DMS53 (cell line): ENCODE results near the gene DCUN1D1.

ENCODE experiments used
- DNase-seq: peaks from one replicate; lab custom pipeline; 2025; lab: John Stamatoyannopoulos, UW

The DCUN1D1 gene

DNA sequence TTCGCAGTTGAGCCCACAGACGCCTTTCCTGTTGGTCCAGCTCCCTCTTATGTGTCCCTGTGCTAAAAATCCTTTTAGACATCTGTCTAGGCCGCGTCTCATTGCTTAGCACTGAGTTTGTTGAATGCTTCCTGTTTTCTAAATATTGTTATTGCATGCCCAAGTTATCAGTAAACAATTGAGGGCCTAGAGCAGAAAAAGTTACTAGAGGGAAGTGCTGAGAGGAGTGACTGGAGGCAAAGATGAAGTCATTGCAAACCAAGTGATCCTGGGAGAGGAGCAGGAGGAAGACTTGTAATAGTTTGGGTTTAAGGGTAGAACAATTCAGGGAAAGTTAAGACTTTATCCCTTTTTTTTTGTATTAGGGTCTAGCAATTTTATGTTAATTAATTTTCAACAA is 88.1 kb downstream of the DCUN1D1 start:
- no peak for DNase-seq

DNA sequence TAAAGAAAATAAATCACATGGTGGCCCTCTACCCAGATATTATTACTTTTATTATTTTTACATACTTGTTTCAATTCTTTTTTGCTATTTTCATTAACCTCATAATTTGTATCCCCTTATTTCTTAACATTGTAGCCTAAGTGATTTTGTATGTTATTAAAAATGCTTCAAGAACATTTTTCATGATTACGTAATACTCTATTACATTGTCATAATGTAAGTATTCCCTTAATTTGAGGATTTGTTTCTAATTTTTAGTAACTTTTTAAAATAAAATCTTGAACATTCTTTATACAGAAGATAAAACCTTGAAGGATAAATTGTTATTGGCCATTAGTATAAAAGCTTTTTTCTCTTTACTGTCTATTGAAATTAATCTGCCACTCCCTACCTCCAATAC is 89.0 kb downstream of the DCUN1D1 start:
- no peak for DNase-seq

DNA sequence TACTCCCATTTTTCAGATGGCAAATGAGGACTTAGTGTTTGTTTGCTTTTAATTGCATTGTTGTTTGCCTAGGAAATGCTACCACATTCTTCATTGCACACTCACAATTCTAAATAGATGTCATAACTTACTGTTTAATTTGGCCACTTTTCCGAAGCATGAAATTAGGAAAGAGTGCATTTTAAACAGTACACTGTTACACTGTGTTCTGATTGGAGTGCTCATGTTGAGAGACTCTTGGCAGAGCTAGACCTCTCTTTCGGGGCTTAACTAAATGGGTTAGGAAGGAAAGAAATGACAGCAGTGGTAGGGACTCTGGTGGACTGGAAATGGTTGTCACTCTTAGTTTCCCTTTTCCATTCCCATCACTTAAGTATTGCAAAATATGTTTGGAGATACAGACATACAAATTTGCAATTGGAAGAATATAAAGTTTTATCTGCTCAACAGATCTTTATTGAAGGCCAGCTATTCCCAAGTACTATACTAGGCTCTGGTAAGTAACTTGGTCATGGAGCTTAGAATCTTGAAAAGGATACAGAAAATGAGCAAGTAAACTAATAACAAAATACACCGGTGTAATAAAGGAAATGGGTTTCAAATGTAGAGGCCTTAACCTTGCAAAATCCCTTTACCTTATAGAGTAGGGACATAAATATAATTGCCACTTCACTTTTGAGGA is 90.2 kb downstream of the DCUN1D1 start:
- DNase-seq, result no peak
